GM19240 (cell line): ENCODE measurements around the gene PTGDS.
"Not testable (repeated sequence)": the region's sequence is repeated elsewhere in the genome, so short reads cannot be mapped to it uniquely, and the experiment has no call there.

Source experiments
- DNase-seq: peaks from one replicate; pipeline ENCODE4 v3.0.0; 2011; ENCODE audit warnings: low spot score; ENCODE audit not compliant: insufficient read length

PTGDS gene

GRCh38 chr9:136988872-136989271 is 11.6 kb downstream of the PTGDS start:
- DNase-seq: no peak

GRCh38 chr9:136990242-136990911 is 13.1 kb downstream of the PTGDS start:
- no peak for DNase-seq

GRCh38 chr9:136991993-136992818 is 14.9 kb downstream of the PTGDS start, which contains the start of gene PAXX:
TSS of gene PAXX (plus strand) at chr9:136992422. CDS start at chr9:136992444, 22 bp downstream.
- peak; percentile 99 for DNase-seq

- DNase-seq: no peak
Measured at GRCh38 chr9:136992819-136993369, 15.6 kb downstream of the PTGDS start.

GRCh38 chr9:136994180-136994887 is 17.0 kb downstream of the PTGDS start:
- DNase-seq: no peak

- no peak for DNase-seq
Measured at GRCh38 chr9:136994888-136995230, 17.6 kb downstream of the PTGDS start.

DNA sequence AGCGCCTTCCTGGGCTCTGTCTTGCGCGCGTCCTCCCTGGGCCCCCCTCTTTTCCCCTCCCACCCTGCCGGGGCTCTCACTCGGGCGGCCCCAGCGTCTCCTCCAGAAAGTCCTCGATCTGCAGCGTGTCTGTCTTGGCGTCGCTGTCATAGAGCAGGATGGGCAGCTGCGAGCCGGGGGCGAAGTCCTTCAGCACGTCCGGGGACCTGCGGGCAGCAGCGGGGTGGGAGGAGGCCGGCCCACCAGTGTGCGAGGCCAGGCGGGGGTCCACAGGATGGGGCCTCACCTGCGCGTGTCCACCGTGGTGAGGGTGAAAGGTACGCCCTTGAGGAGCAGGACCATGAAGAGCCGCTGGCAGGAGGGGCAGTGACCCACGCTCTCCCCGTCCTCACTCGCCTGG is 18.1 kb downstream of the PTGDS start:
- no peak for DNase-seq

DNA sequence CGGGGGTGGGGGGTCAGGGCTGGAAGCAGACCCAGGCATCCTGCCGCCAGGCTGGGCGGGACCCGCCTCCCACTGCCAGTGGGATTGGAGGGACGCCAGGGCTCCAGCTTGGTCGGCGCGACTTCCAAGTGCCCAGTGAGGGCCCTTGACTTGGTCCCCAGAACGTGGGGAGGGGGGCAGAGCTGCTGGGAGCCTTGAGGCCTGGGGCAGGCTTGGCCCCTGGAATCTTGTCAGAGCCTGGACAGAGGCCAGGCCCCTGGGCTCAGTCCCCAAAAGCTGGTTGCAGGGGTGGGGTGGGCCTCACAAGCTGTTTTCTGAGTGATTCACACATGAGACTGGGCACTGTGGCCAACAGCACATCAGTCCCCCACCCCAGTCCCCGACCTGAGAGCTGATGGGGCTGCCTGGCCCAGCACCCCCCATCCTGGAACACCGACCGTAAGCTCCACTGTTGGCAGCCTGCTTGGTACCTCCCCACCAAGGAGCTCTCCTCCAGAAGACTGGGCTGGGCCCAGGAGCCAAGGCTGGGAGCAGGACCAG is 18.5 kb downstream of the PTGDS start:
- no peak for DNase-seq

GRCh38 chr9:136996361-136997292 is 19.3 kb downstream of the PTGDS start, which contains the start of gene CLIC3:
TSS of gene CLIC3 (minus strand) at chr9:136996568. CDS start at chr9:136996543, 25 bp downstream.
- no peak for DNase-seq

GRCh38 chr9:136997371-136997770 is 20.1 kb downstream of the PTGDS start:
- no peak for DNase-seq

DNA sequence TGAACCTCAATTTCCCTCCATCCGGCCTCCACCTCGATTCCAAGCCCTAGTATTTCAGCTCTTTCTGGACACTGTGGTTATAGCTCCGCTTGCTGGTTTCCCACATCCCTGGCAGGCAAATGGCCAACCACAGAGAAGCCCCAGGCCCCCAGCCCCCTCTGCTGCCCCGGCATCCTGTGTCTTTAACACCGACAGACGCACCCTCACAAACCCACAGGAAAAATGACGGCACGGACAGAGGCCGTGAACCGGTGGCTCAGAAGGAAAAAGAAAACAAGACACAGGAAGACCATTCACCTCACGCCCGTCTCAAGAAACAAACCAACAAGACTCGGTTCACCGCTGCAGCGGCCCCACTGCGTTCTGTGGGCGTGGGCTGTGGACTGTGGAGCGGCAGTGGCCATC is 20.5 kb downstream of the PTGDS start:
- no peak for DNase-seq

DNA sequence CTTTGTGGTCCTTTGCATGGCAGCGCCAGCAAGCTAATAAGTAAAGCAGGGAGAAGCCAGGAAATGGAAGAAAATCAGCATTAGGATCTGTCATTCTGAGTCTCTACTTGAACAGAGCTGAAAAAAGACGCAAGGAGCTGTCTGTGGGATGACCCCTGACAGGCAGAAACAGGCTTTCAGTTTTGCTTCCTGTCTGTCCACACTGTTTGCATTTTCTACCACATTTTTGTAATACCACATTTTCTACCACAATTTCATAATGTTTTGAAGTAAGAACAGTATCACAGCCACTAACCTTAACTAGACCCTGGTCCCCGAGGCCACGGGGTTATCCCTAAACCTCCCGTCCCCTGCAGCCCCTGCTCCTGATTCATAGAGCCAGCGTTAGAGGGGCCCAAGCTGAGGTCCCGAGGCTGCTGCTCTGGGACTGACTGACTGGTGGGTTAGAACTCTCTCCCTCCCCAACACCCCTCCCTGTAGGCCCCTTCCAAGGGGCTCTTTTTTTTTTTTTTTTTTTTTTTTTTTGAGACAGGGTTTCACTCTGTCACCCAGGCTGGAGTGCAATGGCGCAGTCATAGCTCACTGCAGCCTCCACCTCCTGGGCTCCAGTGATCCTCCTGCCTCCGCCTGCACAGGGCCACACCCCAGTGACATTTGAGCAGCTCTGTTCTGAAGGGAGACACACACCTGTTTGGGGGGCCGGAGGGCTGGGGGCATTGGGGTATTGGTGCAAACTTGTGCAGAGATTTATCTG is 23.1 kb downstream of the PTGDS start:
- peak; percentile 90 for DNase-seq

DNA sequence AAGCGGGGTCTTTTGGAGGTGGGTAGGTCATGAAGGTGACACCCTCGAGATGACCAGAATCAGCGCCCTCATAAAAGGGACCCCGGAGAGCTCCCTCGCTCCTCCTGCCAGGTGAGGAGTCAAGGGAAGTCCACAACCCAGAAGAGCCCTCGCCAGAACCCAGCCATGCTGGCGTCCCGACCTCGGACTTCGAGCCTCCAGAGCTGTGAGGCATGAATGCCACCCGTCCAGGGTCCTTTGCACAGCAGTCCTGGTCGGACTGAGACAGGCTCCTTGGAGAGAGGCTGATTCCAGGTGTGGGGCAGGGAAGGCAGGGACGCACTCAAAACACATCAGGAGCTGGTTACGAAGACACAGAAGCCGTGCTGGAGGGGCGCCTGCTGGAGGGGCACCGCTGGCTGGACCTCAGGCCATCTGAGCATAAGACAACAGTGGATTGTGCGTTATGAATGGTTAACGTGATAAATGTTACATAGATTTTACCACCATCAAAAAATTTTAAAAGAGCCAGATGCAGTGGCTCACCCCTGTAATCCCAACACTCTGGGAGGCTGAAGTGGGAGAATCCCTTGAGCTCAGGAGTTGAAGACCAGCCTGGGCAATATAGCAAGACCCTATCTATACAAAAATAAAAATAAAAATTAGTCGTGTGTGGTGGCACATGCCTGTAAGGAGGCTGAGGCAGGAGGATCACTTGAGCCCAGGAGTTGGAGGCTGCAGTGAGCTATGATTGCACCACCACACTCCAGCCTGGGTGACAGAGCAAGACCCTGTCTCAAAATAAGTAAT is 24.7 kb downstream of the PTGDS start:
- DNase-seq: no peak

DNA sequence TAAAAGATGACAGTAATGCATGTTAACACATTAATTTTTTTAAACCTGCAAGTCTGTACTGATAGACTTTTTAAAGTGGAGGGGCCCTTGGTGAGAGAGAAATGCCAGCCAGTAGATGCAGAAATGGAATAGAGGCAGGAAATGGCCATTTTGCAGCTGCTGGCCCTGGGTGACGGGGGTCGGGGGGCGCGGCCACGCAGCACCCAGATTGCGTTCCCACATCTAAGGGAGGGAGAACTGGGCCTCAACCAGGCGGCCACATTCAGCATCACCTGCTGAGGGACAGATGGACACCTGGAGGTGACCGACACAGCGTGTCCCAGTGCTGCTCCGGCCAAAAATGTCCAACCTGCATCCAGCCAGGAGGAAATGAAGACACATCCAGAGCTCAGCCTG is 25.3 kb downstream of the PTGDS start:
- DNase-seq: no peak

DNA sequence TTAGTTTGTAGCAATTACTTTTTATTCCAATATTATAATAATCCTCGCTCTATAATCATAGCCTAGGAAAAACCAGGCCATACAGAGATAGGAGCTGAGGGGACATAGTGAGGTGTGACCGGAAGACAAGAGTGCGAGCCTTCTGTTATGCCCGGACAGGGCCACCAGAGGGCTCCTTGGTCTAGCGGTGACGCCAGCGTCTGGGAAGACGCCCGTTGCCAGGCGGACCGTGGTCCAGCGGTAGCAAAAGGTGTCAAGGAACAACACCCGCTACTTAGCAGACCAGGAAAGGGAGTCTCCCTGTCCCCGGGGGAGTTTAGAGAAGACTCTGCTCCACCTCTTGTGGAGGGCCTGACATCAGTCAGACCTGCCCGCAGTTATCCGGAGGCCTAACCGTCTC is 27.0 kb downstream of the PTGDS start:
- not testable (repeated sequence) for DNase-seq

- no peak for DNase-seq
Measured at GRCh38 chr9:137006116-137007003, 29.1 kb downstream of the PTGDS start.

DNA sequence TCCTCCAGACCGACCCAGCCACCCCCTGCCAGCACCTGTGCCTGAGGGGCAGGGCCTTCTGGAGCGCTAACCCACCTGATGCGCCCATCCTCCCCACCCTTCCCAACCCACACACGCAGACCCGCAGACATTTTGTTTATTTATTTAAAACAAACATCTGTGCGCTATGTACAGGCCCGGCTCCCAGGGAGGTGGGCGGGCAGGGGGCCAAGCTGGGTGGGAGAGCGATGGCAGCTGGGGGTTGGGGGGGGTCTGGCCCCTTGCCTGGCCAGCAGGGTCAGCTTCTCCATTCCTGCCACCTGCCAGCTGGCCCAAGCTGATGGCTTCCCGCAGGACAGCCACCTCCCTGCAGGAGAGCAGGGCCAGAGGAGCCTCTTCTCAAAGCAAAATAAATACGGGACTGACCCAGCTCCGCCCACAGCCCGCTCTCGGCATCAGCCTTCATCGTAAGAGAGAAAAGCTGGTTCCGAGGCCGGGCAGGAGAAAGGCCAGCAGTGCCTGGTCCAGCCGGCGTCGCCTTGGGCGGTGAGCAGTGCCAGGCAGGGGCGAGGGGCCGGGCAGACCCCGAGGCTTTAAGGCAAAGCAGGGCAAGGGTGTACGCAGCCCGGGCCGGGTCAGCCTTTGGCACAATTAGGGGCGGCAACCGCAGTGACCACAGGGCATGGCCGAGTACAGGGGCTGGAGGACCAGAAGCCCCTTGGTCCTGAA is 30.0 kb downstream of the PTGDS start:
- no peak for DNase-seq
